Measurements from ENCODE around the gene PTPRN. TPM values are rescaled to one million over a fixed set of nuclear protein-coding genes. Genes with fewer than 3 reads are reported as not detected.

PTPRN gene
- total and polyA plus RNA-seq, 10 of the 15 experiments (the other 5 are each of a cell fraction or from before 2014, with no cell fraction given) = 0.28 to 0.69 TPM; not detected in 8

DNA sequence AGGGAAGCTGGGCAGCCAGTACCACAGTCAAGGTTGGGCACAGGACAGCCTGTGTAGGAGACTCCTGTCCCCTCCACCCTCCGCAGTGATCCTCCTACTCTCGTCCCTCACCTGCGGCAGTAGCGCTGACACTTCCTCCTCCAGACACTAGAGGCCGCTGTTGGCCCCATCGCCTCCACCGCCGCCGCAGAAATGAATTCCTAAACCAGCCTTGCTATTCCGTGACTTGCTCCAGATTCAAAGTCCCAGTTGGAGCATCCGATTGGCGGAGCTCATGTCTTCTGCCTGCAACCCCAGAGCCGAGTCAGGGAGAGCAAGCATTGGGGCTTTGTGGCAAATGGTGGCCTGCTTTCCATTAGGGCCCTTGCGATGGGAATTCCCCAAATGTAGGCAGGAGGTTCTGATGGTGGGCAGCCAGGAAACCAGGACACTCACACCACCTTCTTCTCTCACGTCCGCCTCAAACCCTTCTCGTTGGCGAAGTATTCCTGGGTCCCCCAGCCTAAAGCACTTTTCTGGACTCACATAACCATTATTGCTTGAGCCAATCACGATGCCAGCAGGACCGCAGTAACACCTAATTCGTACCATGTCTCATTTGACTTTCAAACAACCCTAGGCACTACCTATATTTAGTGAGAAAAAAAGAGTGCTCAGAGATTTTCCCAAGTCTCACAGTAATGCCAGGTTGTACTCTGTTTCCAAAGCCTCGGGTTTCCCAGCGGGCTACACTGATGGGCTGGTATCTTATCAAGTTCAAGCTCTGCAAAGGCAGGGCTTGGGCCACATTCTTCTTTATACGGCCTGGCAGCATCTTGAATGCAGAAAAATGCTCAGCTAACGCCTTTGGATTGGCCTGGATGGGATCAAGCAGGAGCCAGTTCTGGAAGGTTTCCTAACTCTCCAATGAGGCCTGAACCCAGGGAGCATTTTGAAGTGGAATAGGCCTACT lies 31.2 kb downstream of the PTPRN start (continued):
- TF ChIP-seq, protein P1, sequence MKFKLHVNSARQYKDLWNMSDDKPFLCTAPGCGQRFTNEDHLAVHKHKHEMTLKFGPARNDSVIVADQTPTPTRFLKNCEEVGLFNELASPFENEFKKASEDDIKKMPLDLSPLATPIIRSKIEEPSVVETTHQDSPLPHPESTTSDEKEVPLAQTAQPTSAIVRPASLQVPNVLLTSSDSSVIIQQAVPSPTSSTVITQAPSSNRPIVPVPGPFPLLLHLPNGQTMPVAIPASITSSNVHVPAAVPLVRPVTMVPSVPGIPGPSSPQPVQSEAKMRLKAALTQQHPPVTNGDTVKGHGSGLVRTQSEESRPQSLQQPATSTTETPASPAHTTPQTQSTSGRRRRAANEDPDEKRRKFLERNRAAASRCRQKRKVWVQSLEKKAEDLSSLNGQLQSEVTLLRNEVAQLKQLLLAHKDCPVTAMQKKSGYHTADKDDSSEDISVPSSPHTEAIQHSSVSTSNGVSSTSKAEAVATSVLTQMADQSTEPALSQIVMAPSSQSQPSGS (IDR thresholded peaks at IDR 0.05; ENCODE audit: low read length) = no peak
- TF ChIP-seq ZBED1 (IDR thresholded peaks at IDR 0.05; ENCODE audit: borderline replicate concordance) = no peak
- TF ChIP-seq, protein P2, sequence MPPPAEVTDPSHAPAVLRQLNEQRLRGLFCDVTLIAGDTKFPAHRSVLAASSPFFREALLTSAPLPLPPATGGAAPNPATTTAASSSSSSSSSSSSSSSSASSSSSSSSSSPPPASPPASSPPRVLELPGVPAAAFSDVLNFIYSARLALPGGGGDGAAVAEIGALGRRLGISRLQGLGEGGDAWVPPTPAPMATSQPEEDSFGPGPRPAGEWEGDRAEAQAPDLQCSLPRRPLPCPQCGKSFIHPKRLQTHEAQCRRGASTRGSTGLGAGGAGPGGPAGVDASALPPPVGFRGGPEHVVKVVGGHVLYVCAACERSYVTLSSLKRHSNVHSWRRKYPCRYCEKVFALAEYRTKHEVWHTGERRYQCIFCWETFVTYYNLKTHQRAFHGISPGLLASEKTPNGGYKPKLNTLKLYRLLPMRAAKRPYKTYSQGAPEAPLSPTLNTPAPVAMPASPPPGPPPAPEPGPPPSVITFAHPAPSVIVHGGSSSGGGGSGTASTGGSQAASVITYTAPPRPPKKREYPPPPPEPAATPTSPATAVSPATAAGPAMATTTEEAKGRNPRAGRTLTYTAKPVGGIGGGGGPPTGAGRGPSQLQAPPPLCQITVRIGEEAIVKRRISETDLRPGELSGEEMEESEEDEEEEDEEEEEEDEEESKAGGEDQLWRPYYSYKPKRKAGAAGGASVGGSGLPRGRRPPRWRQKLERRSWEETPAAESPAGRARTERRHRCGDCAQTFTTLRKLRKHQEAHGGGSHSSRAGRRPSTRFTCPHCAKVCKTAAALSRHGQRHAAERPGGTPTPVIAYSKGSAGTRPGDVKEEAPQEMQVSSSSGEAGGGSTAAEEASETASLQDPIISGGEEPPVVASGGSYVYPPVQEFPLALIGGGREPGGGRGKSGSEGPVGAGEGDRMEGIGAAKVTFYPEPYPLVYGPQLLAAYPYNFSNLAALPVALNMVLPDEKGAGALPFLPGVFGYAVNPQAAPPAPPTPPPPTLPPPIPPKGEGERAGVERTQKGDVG (CRISPR knock-in tag; IDR thresholded peaks at IDR 0.05) = no peak
- peak; percentile 91 for TF ChIP-seq RELA (IDR thresholded peaks at IDR 0.05; ENCODE audit: borderline replicate concordance, partially characterized antibody)
- TF ChIP-seq HDGF (IDR thresholded peaks at IDR 0.05) = peak; percentile 85; the same call in 1 of the 2 replicates
- peak; percentile 78 for TF ChIP-seq YY1 (IDR thresholded peaks at IDR 0.05; ENCODE audit: low read depth, low read length)
- TF ChIP-seq HCFC1 (IDR thresholded peaks at IDR 0.05; ENCODE audit: low read length) = no peak
- TF ChIP-seq SP1 (IDR thresholded peaks at IDR 0.05; ENCODE audit: low read depth, low read length) = no peak
- TF ChIP-seq IKZF1 (conservative IDR thresholded peaks at IDR 0.05) = peak; percentile 89
- TF ChIP-seq SMC3 (IDR thresholded peaks at IDR 0.05; ENCODE audit: borderline replicate concordance, low read length) = peak; percentile 56; the same call in 1 of the 2 replicates
- peak; percentile 56; the same call in 1 of the 2 replicates for TF ChIP-seq FOXM1 (IDR thresholded peaks at IDR 0.05; ENCODE audit: low read depth, low read length)
- no peak for TF ChIP-seq PAX8 (IDR thresholded peaks at IDR 0.05)
- peak; percentile 44; the same call in 1 of the 2 replicates for TF ChIP-seq POLR2A (IDR thresholded peaks at IDR 0.05; ENCODE audit: low read depth, low read length)
- 0 out of 2 replicates have a peak, but pooled peaks have one; percentile 36 for TF ChIP-seq CBFB (IDR thresholded peaks at IDR 0.05; ENCODE audit: low read depth)
- TF ChIP-seq EZH2 (IDR thresholded peaks at IDR 0.05; ENCODE audit: borderline replicate concordance, control insufficient read depth, low read depth, low read length) = no peak
- TF ChIP-seq, protein P3, sequence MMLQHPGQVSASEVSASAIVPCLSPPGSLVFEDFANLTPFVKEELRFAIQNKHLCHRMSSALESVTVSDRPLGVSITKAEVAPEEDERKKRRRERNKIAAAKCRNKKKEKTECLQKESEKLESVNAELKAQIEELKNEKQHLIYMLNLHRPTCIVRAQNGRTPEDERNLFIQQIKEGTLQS (IDR thresholded peaks at IDR 0.05; ENCODE audit: borderline replicate concordance, extremely low read depth, low read depth, low read length) = no peak
- TF ChIP-seq IKZF2 (IDR thresholded peaks at IDR 0.05) = peak; percentile 90 to 93
- TF ChIP-seq YBX1 (IDR thresholded peaks at IDR 0.05) = no peak
- TF ChIP-seq, protein P4, sequence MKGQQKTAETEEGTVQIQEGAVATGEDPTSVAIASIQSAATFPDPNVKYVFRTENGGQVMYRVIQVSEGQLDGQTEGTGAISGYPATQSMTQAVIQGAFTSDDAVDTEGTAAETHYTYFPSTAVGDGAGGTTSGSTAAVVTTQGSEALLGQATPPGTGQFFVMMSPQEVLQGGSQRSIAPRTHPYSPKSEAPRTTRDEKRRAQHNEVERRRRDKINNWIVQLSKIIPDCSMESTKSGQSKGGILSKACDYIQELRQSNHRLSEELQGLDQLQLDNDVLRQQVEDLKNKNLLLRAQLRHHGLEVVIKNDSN (IDR thresholded peaks at IDR 0.05; ENCODE audit: borderline replicate concordance, extremely low read length, insufficient read depth, low read depth, low read length) = no peak
- TF ChIP-seq RUNX3 (IDR thresholded peaks at IDR 0.05; ENCODE audit: low read length) = peak; percentile 59
- TF ChIP-seq, protein P5, sequence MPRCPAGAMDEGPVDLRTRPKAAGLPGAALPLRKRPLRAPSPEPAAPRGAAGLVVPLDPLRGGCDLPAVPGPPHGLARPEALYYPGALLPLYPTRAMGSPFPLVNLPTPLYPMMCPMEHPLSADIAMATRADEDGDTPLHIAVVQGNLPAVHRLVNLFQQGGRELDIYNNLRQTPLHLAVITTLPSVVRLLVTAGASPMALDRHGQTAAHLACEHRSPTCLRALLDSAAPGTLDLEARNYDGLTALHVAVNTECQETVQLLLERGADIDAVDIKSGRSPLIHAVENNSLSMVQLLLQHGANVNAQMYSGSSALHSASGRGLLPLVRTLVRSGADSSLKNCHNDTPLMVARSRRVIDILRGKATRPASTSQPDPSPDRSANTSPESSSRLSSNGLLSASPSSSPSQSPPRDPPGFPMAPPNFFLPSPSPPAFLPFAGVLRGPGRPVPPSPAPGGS (IDR thresholded peaks at IDR 0.05; ENCODE audit: borderline replicate concordance, insufficient read depth, low read depth, low read length, poor library complexity, severe bottlenecking) = no peak
- peak; percentile 62; the same call in 1 of the 2 replicates for TF ChIP-seq MTA2 (IDR thresholded peaks at IDR 0.05; ENCODE audit: low read depth)
- TF ChIP-seq BHLHE40 (IDR thresholded peaks at IDR 0.05; ENCODE audit: borderline replicate concordance in 1 of 2, low read depth in 2 of 2, low read length in 1 of 2) = peak; percentile 50 to 59; a peak in 3 of 4 replicates

Data from GM12878 (cell line).